GM18498 (cell line): Measurements from ENCODE around the gene CELF4.

Experiments
- ATAC-seq: cut with Tn5 transposase; IDR thresholded peaks from one replicate; pipeline ENCODE4 v1.9.1; 2021; ENCODE audit warnings: mild to moderate bottlenecking, moderate library complexity; ENCODE audit not compliant: unreplicated experiment

Gene CELF4

DNA sequence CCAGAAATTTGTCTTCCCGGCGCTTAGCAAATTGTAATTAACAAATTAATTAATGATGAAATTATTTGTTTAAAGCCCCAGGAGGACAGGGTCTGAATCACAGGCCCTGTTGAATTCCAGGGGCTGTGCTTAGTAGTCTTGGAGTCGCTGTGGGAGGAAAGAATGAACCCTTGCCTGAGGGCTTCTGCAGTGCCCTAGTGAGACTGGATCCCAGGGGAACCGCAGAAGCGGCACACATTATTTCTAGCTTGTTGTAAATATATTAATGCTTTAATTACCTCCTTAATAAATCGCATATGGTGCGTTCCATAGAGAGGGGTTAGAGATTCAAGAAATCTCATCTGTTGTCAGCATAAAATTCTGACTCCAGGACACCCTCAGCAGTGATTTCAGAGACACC, 235.4 kb downstream of the CELF4 start:
- no peak for ATAC-seq

DNA sequence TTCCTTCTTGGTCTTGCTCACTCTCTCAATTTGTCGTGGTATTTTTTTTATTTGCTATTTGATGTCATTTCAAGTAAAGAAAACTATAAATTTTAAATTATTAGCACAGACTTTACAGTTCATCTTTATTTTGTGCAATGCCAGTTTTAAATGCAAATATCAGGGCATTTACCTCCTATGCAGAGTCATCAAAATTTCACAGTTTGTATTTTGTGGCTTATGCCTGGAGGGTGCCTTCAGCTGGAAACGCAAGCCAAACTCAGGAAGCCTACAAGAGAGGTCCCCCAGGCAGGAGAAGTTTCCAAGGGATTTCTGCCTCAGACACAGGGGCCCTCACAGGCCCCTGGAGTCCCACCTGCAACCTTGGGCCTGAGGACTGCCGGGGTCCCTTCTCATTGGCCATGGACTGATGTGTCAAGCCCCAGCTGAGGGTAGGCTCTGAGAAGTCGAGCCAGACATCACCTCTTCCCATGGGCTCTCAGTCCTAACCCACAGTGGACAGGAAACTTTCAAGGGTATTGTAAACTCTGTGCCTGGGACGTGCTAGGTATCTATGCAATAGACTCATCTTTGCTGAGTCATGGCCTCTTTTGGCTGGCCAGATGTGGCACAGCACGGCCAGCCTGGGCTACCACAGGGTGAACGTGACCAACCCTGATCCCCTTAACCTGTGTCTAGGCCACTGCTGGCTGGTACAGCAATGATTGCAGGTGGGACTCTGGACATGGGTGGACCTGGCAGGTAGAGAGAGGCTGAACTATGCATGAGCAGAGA, 236.5 kb downstream of the CELF4 start:
- no peak for ATAC-seq

DNA sequence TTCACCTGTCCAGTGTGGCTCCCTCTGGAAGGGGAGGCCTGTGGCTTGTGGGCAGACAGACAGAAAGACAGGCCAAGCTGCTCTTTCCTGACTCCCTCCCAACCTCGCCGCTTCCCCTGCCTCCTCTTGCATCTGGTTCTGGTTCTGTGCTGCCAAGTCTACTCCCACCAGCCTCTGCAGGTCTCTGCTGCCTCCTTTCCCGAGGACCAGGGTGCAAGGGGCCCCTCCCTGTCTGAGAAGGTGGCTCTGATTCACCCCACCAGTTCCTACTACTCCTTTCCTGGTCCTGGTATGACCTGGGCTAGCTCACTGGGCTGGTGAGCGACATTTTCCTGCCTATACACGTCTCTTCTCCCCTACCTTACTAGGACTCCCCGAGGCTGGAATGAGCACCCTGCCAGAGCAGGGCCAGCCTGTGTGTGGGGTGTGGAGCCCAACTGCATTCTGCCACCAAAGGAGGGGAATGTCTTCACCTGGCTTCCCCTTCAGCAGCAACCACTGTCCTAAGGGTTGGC, 238.5 kb downstream of the CELF4 start:
- no peak for ATAC-seq

DNA sequence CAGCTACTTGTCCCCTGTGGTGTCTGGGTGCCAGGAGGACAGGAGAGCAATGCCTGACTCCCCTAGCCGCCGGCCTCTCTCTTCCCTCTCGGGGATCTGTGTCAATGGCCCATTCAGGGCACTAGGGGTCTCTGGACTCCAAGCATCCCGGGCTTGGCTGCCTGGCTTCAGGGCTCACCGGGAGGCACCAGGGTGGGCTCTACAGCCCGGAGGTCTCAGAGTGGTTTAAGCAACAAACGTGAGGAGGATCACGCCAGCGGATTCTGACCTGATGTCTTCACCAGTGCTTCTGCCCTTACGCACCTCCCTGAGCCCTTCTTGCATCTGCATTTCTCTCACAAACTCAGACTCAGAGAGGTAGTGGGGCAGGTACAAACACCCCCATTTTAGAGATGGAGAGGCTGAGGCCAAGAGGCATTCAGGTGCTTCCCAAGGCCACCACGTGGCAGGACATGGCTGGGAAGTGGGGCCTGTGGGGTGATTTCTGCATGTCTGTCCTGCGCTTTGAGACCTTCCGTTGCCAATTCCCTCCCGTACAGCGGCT, 243.0 kb downstream of the CELF4 start:
- peak; percentile 88 for ATAC-seq

DNA sequence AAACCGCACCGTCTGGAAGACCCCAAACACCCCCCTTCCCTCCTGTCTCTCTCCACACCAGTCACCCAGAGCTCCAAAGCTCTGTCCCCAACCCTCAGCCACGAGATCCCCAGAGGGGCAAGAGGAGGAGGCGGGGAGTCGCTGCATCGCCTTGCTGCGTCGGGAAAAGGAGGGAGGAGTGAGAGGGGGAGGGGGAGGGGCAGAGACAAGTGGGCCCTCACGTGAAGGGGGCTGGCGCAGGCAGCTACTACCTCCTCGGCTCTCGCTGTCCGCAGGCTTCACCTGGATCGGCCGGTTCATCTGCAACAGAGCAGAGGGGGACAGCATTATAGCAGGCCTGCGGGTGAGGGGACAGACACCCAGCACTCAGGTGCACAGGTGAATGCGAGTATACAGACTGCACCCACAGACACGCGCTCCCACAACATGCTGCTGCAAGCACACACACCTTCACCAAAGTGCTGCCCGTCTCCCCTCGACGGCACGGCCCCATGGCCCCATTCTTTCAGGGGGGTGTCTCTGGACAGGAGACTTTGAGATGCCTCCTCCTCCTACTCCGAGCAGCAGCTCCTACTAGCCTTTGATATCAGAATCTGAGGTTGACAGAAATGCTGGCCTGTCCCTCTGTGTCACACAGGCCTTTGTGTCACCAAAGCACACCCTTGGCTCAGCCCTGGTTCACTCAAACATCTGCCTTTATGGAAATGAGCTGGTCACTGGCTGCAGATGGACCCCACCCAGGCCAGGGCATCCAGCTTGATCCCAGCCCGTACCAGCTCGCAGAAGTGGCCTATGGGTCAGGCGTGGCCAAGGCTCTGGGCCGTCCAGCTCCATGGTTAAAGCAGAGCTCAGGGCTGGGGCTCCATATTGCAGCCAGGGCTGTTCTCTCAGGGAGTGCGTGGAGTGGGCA, 243.8 kb downstream of the CELF4 start:
- ATAC-seq, result peak; percentile 21

DNA sequence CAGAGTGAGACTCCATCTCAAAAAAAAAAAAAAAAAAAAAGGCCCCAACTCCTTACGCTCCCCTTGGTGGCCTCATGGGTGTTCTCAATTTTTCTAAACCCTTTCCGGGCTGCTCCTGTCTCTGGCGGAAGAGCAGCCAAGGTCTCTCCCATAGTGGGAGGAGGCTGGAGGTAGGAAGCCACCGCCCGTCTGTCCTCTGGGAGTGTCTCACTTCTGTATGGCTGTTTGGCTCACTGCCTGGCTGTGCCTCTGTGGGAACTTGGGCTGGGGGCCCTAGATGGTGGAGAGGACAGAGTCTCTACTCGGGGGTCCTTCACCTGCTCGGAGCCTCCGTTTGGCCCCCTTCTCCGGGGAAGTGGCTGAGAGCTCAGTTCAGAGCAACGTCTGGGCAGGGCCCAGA, 245.3 kb downstream of the CELF4 start:
- no peak for ATAC-seq

DNA sequence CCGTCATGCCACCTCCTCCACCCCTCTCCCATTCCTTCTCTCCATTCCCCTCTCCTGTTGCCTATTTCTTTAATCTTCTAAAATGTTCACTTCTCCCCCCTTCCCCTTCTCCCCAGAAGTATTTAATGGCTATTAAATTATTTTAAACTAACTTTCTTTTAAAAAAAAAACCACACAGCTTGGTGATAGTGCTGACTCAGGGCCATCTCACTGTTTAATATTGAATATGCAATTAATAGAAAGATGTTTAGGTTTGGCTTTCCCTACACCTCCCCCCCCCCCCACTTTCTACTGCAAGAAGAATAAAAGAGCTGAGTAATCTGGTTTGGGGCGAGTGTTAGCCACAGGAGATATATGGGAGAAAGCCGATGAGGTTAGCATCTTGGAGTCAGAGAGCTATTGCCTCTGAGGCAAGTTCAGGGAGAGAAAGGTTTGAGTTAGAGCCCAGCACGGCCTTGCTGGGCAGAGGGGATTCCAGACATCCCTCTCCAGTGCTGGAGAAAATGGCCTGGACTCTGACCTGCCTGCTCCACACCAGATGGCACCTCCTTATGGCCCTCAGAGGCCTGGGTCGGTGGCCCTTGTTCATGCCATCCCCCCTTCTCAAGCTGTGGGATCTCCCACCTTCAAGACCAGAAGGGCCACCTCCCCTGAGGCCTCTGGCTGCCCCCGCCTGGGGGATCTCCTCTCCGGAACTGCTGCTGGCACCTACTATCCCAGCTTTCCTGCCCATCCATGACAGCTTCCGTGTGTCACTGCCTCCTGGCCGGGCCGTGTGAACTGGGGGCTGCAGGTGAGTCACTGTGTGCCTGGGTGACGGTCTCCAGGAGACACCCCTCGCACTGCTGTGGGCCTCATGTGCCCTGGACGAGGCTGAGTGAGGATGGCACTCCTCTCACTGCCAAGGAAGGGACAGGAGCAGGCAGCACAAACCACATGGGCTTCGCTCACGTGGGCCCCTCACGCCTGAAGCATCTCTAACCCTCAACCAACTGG, 246.9 kb downstream of the CELF4 start:
- ATAC-seq, result no peak

DNA sequence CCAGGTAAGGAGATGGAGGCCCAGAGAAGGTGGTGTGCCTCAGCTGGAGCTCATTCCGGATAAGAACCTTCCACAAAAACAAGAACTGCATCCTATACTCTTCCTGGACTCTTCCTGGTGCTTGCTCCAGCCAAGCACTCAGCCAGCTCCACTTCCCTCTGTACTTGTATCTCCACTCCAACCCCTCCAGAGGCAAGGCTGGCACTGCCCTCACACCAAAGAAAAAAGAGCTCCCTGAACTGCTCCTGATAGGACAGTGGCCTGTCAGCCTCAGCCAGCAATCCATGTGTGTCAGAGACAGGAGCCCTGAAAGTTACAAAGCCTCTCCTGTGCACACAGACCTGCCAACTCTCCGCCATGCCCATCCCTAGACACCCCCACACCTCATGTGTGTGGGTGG, 248.1 kb downstream of the CELF4 start:
- no peak for ATAC-seq

DNA sequence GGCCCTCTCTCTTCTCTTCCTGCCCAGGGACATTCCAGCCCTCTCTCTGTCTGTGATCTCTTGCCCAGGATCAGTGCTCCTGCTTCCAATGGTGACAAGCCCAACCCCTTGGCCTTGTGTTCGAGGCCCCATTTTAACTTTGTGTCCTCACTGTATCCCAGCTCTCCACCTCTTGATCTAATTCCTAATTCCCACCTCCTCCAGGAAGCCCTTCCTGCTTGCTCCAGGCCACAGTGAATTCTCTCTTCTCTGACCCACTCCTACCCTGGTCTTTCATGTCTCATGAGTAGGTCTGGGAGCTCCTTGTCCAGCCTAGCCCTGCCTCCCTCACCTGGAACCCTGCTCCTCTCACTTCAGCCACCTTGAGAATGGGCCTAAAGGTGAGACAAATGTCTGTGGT, 249.1 kb downstream of the CELF4 start:
- no peak for ATAC-seq

DNA sequence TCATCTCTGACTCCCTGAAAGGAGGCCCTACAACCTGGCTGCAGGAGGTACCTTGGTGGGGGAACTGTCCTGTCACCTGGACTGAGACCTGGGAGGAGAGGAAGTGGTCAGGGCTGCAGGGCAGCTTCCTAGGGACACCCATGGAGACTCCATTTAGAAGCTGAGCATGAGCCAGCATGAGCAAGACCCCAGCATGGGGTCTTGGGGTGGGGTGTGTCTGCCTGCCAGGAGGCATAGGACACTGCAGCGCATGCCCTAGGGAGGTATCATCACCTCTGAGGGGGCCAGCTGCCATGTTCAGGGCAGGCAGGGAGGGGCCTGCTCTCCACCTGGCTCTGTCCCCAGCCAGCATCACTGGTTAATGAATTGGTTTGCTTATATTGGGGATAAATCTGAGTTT, 249.7 kb downstream of the CELF4 start:
- ATAC-seq, result no peak

DNA sequence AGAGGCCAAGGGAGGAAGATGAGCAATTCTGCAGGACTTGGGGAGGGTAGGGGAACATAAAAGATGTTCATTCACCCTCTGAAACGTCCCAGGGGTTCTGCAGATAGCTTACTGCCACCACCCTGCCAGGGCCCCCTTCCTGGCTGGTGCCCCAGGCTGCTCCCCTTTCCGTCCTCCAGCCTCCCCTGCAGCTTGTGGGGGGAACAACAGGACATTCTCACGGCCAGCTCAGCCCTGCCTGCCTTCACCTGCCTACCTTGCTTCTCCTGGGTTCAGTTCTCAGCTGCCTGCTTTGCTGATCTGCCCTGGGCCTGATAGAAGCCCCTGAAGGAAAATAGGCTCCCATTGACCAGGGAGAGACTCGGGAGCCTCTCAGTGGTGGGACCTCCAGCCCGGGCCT, 251.1 kb downstream of the CELF4 start:
- no peak for ATAC-seq

DNA sequence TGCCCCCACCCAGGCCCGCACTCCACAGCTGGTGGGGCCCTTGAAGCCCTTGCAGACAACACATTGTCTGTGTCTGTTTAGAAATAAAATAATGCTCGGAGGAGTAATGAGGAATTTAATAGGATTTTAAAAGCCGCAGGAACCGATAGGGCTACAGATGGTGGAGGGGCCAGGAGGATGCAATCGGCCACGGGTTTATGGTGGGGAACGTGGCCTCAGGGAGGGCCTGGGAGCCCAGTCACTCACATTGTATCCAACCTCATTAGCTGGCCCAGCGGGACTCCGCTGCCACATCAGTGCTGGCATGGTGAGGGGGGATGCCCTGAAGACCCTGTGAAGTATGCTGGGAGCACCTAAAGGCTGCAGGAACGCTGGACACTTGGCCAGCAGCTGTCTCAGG, 252.0 kb downstream of the CELF4 start:
- no peak for ATAC-seq

DNA sequence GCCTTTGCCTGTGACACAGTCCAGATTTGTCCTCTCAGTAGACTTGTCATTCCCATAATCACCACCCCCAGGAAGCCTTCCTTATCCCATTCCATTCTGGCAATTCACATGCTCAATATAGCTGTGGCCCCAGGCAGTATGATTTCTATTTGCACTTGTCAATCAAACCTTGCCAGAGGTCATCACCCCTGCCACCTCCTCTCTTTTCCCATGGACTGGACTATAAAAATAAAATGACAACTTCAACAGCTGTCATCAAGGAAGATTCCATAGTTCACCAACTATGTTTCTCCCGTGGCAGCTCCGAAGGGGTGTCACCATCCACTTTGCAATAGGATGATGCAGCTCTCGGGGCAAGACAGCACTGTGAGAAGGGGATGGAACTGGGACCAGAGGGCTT, 255.7 kb downstream of the CELF4 start:
- no peak for ATAC-seq

DNA sequence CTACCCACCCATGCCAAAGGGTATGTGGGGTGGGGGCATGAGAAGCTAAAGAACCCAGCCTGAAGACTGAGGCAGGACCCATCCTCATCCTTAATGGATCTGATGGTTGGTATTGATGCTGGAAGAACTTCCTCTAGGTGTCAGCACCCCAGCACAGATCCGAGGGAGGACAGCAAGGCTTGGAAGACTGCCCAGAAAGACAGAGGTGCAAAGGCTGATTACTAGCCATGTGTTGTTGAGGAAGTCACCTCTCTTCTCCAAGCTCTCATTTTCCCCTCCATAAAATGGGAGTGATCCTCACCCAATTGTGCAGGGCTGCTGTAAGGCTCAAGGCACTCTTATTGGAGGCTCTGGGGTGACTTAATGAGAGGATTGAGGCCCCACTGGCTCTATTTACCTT, 256.5 kb downstream of the CELF4 start:
- ATAC-seq, result no peak

DNA sequence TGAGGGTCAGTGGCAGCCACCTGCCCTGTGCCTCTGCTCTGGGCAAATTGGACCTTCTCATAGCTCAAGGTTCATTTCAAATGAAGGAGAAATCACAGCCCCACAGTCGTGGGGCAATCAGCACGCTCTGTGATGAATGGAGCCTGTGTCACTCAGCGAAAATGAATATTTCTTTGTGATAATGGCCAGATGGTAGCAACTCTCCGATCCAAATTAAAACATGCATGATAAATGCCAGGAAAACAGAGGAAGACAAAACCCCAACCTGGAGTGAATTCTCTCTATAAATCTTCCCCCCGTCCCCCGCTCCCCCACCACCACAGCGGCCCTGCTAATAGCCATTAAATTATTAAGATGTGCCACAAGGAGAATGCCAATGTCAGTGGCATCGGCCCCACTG, 258.4 kb downstream of the CELF4 start:
- ATAC-seq, result no peak

DNA sequence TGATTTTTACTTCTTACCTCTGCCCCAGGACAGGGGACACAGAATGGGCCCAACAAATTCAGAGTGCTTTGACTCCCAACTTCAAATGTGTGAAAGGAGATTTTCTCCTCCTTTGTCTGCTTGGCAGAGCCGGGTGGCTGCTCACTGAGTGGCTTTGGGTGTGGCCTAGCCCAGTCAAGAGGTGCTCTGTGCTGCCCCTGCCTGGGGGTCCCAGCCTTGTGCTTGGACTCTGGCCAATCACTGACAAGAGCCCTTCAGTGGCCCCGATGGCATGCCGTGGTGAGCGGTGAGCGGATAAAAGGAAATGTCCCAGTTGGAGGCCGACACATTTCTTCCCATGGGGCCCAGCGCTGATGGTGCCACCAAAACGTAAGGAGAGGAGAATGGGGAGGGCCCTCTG, 259.2 kb downstream of the CELF4 start:
- ATAC-seq, result no peak

DNA sequence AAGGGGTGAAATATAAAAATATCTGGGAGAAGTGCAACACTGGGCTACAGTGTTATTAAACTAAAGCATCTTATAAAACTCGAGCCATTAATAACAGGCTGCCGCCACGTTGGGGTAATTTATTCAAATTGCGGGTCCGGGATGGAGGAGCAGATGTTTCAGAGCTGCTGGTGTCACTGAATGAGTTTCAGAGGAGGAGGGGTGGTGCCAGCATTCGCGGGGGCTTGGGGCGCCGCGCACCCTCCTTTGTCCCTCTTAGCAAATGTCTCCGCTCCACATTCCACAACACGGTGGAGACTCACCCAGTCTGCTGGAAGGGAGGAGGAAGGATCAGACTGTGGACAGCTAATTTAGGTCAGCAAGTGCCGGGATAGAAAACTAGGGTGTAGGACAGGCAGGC, 260.5 kb downstream of the CELF4 start:
- ATAC-seq, result no peak

DNA sequence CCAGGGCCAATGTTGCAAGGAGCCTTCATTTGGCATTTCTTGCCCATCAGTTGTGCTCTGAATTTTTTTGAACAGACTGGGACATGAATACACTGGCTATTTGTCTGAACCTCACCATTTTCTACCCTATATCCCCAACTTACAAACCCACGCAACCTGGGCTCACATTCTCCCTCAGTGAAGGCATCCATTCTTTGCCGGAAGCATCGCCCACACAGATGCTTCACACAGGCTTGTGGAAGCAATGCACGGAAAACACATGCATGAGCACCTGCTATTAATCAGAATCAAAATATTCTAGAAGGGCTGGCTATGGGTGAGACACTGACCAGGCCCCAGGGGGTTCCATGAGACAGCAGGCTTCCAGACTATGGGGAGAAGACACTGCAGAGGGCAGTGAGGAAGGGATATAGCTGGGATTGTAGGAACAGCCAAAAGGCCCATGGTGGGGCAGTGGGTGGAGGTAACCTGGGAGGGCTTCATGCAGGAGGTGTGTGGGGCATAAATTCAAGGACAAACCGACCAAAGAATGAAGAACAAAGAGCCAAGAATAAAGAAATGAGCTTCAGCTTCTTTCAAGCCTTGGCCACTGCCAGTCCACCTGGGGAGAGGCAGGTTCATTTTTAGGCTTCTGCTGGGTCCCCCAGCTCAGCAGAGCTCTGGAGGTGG, 261.5 kb downstream of the CELF4 start:
- ATAC-seq, result no peak

DNA sequence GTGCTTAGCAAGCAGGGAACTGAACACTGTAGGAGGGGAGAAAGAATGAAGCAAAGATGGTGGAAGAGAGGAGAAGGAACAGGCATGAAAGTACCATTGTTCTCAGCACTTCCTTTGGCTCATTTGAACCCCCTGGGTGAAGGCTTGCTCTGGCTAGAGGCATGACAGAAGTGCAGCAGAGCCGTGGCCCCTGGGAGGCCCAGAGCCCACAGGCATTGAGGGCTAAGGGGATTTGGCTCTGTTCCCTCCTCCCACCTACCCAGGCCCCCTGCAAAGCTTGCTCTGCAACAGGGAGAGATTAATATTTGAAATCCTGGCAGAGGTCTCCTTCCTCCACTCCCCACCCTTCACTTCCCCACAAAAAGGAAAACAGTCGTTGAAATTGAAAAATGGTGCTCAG, 262.6 kb downstream of the CELF4 start:
- ATAC-seq, result no peak

DNA sequence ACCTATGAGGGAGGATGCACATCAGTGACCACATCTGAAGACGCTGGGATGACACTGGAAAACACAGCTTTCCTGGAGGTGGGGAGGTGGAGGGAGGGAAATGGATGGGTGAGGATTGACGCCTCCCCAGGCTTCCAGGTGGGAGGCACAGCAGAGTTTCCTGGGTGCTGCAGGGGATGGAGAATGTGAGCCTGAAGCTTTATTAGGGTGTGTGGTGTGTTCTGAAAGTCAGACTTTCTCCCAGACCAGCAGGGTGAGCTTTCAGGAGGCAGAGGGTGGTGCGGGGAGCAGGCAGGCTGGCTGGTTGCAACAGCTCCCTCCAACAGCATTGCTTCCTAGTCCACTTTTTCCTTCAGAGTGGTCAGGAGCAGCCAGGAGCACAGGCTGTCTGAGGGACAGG, 263.1 kb downstream of the CELF4 start:
- no peak for ATAC-seq
